OCI-LY7 (cell line): ENCODE data around the gene MYCL.

ENCODE experiments used
- EZH2phosphoT487 ChIP-seq: fragments of 200-600 bp; sonication (generic); IDR thresholded peaks from 2 replicates; pipeline ENCODE4 v1.6.1; 2018; ENCODE audit warnings: low read depth, borderline replicate concordance, mild to moderate bottlenecking, mixed run types, antibody characterized with exemption, low read length, moderate library complexity, mixed read lengths
- TF ChIP-seq, protein P1 (sequence below): fragments of 200-600 bp; sonication (generic); conservative IDR thresholded peaks from 2 replicates; pipeline ENCODE4 v1.5.1; 2014; ENCODE audit warnings: mild to moderate bottlenecking, antibody characterized with exemption, low read length, moderate library complexity, mixed read lengths

GRCh38 chr1:39927538-39927937 is 25.8 kb upstream of the MYCL start:
- TF ChIP-seq, protein P1, sequence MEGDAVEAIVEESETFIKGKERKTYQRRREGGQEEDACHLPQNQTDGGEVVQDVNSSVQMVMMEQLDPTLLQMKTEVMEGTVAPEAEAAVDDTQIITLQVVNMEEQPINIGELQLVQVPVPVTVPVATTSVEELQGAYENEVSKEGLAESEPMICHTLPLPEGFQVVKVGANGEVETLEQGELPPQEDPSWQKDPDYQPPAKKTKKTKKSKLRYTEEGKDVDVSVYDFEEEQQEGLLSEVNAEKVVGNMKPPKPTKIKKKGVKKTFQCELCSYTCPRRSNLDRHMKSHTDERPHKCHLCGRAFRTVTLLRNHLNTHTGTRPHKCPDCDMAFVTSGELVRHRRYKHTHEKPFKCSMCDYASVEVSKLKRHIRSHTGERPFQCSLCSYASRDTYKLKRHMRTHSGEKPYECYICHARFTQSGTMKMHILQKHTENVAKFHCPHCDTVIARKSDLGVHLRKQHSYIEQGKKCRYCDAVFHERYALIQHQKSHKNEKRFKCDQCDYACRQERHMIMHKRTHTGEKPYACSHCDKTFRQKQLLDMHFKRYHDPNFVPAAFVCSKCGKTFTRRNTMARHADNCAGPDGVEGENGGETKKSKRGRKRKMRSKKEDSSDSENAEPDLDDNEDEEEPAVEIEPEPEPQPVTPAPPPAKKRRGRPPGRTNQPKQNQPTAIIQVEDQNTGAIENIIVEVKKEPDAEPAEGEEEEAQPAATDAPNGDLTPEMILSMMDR = no peak
- no peak for TF ChIP-seq EZH2phosphoT487
